KMS-11 (cell line): Measurements from ENCODE around the gene RBMS3.

Source experiments
- H2AFZ ChIP-seq: fragments of 200-600 bp; sonication (generic); 2 replicates; pipeline ENCODE4 v1.6.1; 2016; ENCODE audit warnings: antibody characterized with exemption, mixed run types, low read depth
- H3K27ac ChIP-seq: fragments of 200-600 bp; sonication (generic); 2 replicates; pipeline ENCODE4 v1.6.1; 2016; ENCODE audit warnings: mild to moderate bottlenecking, mixed run types
- H3K27me3 ChIP-seq: fragments of 200-600 bp; sonication (generic); 2 replicates; pipeline ENCODE4 v1.6.1; 2017; ENCODE audit warnings: mild to moderate bottlenecking, low read depth, mixed run types, moderate library complexity; ENCODE audit not compliant: insufficient read depth
- H3K36me3 ChIP-seq: fragments of 200-600 bp; sonication (generic); 2 replicates; pipeline ENCODE4 v1.6.1; 2017; ENCODE audit warnings: mild to moderate bottlenecking, mixed run types; ENCODE audit not compliant: insufficient read depth
- H3K4me1 ChIP-seq: fragments of 200-600 bp; sonication (generic); 2 replicates; pipeline ENCODE4 v1.6.1; 2016; ENCODE audit warnings: mild to moderate bottlenecking, low read depth, mixed run types; ENCODE audit not compliant: poor library complexity, severe bottlenecking
- H3K4me2 ChIP-seq: fragments of 200-600 bp; sonication (generic); 2 replicates; pipeline ENCODE4 v1.7.0; 2016; ENCODE audit warnings: mild to moderate bottlenecking, mixed run types
- H3K4me3 ChIP-seq: fragments of 200-600 bp; sonication (generic); IDR thresholded peaks from 2 replicates; pipeline ENCODE4 v1.6.1; 2017; ENCODE audit warnings: low read depth, low read length, mixed read lengths; ENCODE audit not compliant: insufficient read depth
- H3K79me2 ChIP-seq: fragments of 200-600 bp; sonication (generic); 2 replicates; pipeline ENCODE4 v1.6.1; 2016; ENCODE audit warnings: low read depth, mixed run types; ENCODE audit not compliant: insufficient read depth
- H3K9ac ChIP-seq: fragments of 200-600 bp; sonication (generic); 2 replicates; pipeline ENCODE4 v1.6.1; 2016; ENCODE audit warnings: mild to moderate bottlenecking, mixed run types
- H4K20me1 ChIP-seq: fragments of 200-600 bp; sonication (generic); 2 replicates; pipeline ENCODE4 v1.6.1; 2016; ENCODE audit warnings: mild to moderate bottlenecking, mixed run types; ENCODE audit not compliant: insufficient read depth
- TF ChIP-seq, protein P1 (sequence below): fragments of 200-600 bp; sonication (generic); conservative IDR thresholded peaks from 2 replicates; pipeline ENCODE4 v1.6.1; 2017; ENCODE audit warnings: low read depth, mild to moderate bottlenecking, antibody characterized with exemption, low read length, moderate library complexity, mixed read lengths

Gene RBMS3

DNA sequence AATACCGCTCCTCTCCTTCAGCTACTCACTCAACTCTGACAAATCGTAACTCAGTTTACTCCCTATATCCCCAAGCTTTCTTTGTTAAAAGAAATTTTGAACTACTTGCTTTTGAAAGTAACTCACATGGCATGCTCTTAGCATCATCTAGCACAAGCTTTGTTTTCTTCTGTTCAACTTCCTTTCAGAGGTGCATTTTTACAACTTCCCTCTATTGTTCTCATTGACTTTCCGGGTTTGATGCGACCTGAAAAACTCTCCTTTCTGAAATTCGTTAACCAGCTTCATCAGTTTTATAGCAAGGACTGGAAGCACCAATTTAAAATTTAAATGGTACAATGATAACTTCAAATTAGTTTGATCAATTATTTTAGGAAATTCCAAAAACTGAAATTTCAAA is 696.0 kb downstream of the RBMS3 start:
- TF ChIP-seq, protein P1, sequence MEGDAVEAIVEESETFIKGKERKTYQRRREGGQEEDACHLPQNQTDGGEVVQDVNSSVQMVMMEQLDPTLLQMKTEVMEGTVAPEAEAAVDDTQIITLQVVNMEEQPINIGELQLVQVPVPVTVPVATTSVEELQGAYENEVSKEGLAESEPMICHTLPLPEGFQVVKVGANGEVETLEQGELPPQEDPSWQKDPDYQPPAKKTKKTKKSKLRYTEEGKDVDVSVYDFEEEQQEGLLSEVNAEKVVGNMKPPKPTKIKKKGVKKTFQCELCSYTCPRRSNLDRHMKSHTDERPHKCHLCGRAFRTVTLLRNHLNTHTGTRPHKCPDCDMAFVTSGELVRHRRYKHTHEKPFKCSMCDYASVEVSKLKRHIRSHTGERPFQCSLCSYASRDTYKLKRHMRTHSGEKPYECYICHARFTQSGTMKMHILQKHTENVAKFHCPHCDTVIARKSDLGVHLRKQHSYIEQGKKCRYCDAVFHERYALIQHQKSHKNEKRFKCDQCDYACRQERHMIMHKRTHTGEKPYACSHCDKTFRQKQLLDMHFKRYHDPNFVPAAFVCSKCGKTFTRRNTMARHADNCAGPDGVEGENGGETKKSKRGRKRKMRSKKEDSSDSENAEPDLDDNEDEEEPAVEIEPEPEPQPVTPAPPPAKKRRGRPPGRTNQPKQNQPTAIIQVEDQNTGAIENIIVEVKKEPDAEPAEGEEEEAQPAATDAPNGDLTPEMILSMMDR, result no peak
- no peak overlapping the region for H3K9ac ChIP-seq
- no peaks in the 10 kb centered on the region for H3K4me1 ChIP-seq
- no peaks in the 10 kb centered on the region for H3K79me2 ChIP-seq
- H3K4me3 ChIP-seq, result no peak overlapping the region
- H3K27me3 ChIP-seq, result no peaks in the 10 kb centered on the region
- no peaks in the 10 kb centered on the region for H3K36me3 ChIP-seq
- no peaks in the 10 kb centered on the region for H4K20me1 ChIP-seq
- H3K4me2 ChIP-seq, result no peak overlapping the region
- no peak overlapping the region for H3K27ac ChIP-seq
- H2AFZ ChIP-seq, result no peak overlapping the region

DNA sequence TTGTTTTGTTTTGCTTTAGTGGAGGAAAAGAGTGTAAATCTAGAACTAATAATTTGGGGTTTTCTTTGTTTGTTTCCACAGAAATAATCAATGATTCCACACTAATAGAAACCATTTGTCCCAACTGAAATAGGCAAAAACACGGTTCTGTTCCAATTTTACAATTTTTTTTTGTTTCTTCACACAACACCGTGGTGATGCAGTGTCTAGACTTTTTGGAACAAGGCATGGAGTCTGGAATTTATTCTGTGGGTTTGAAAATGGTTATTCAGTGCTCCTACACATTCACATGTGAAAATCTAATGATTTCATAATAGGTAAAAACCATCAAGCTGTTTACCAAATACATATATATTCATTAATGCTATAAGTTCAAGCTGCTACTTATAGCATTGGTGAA is 696.5 kb downstream of the RBMS3 start:
- H3K4me3 ChIP-seq, result no peak overlapping the region
- no peaks in the 10 kb centered on the region for H4K20me1 ChIP-seq
- H3K36me3 ChIP-seq, result no peaks in the 10 kb centered on the region
- no peak overlapping the region for H3K9ac ChIP-seq
- TF ChIP-seq, protein P1, result no peak
- no peaks in the 10 kb centered on the region for H3K27me3 ChIP-seq
- H3K79me2 ChIP-seq, result no peaks in the 10 kb centered on the region
- H3K27ac ChIP-seq, result no peak overlapping the region
- H2AFZ ChIP-seq, result no peak overlapping the region
- no peak overlapping the region for H3K4me2 ChIP-seq
- no peaks in the 10 kb centered on the region for H3K4me1 ChIP-seq

DNA sequence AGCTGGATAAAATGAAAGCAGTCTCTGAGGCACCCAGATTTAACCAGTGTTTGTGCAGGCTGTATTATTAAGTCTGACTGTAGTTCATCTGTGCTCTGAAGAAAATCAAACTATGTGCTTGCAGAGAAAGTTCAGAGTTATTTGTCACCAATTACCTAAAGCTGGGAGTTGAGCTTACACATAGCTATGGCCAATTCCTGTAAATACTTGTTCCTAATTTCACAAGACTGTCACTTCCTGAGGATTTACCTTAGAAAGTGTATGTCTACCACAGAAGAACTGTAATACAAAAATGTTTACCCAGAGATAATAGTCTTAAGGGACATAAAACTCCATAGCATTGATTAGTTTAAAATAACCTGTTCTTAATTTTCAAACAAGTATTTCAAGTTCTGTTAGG is 697.2 kb downstream of the RBMS3 start:
- TF ChIP-seq, protein P1, result no peak
- H3K27me3 ChIP-seq, result no peaks in the 10 kb centered on the region
- H3K4me2 ChIP-seq, result no peak overlapping the region
- no peaks in the 10 kb centered on the region for H4K20me1 ChIP-seq
- no peaks in the 10 kb centered on the region for H3K4me1 ChIP-seq
- H3K9ac ChIP-seq, result no peak overlapping the region
- no peak overlapping the region for H3K27ac ChIP-seq
- no peak overlapping the region for H3K4me3 ChIP-seq
- no peaks in the 10 kb centered on the region for H3K79me2 ChIP-seq
- no peaks in the 10 kb centered on the region for H3K36me3 ChIP-seq
- H2AFZ ChIP-seq, result no peak overlapping the region

DNA sequence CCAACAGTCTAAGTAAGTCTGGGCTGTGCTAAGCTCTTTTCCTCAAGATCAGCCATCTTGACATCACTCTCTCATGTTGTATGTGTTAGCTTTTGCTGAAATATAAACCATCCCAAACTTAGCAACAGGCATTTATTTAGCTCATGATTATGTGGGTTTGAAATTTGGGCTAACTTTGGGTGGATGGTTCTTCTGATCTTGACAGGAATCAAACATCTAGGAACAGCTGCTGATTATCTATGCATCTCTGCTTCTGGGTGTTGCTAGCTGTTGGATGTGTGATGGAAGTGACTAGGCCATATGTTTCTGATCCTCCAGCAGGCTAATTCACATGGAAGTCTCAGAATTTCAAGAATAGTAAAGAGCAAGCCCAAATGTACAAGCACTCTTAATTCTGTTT is 710.3 kb downstream of the RBMS3 start:
- no peak overlapping the region for H3K4me2 ChIP-seq
- H3K4me1 ChIP-seq, result no peaks in the 10 kb centered on the region
- no peak overlapping the region for H3K27ac ChIP-seq
- no peak overlapping the region for H3K4me3 ChIP-seq
- H3K79me2 ChIP-seq, result no peaks in the 10 kb centered on the region
- TF ChIP-seq, protein P1, result no peak
- no peaks in the 10 kb centered on the region for H3K27me3 ChIP-seq
- no peak overlapping the region for H3K9ac ChIP-seq
- H3K36me3 ChIP-seq, result no peaks in the 10 kb centered on the region
- H4K20me1 ChIP-seq, result no peaks in the 10 kb centered on the region
- H2AFZ ChIP-seq, result no peak overlapping the region

DNA sequence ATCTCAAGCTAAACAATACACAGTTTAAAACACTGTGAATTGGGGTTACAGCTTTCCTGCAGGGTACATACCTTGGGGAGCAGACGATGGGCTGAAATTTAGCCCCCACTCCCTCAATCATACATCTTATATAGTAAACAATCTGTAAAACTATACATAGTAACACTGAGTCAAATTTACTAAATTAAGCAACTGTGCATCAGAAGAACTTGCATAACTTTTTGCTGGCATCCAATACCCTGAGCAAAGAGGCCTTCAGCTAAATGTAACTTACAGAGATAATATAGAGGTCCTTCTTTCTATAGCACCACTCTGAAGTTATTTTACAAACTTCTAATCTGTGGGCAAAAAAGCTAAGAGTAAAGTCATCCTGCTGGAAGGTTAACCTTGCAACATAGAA is 721.9 kb downstream of the RBMS3 start:
- no peak overlapping the region for H3K9ac ChIP-seq
- no peaks in the 10 kb centered on the region for H3K27me3 ChIP-seq
- no peak overlapping the region for H3K27ac ChIP-seq
- TF ChIP-seq, protein P1, result no peak
- H3K79me2 ChIP-seq, result no peaks in the 10 kb centered on the region
- no peaks in the 10 kb centered on the region for H3K36me3 ChIP-seq
- H4K20me1 ChIP-seq, result no peaks in the 10 kb centered on the region
- no peaks in the 10 kb centered on the region for H3K4me1 ChIP-seq
- H2AFZ ChIP-seq, result no peak overlapping the region
- H3K4me2 ChIP-seq, result no peak overlapping the region
- H3K4me3 ChIP-seq, result no peak overlapping the region
